ENCODE data around the gene SLC5A7.

SLC5A7 gene

GRCh38 chr2:107986278-107987217 is at the start of gene SLC5A7:
Gene SLC5A7, plus strand, starts transcription at chr2:107986524. Its CDS starts 1,632 bp downstream, at chr2:107988156.
- no peak for DNase-seq

GRCh38 chr2:107961395-107961794 is 24.9 kb upstream of the SLC5A7 start:
- DNase-seq: no peak

DNA sequence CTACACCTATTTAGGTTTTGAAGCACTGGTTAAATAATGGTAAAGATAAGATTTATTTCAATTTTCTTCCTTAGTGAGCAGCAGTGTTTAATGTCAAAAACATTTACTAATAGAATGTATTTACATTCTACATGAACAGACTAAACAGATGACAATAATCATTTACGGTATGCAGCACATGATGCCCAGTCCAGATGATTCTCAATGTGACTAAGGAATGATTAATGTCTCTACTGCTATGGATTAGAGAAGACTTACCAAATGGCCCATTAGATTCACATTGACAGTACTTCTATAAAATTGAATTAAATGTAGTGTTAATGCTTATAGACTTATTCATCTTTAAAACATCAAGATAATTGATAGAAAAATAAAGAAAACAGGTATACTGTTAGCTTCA is 22.1 kb upstream of the SLC5A7 start:
- DNase-seq: no peak

DNA sequence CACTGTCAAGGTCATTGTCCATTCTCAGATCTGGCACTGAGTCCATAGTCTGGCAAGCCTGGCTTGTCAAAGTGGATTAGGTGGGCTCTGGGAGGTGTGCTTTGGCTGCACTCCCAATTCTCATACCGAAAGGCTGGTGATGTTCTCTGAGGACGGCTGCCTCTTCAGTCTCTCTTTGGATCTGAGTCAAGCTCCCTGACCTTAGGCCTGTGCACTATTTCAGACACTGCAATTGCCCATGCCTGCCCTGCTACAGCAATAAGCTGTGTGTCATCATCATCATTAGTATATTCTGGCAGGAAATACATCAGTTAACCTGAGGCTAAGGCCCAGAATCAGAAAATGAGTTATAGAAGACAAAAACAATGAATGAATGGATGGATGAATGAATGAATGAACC is 1.6 kb upstream of the SLC5A7 start:
- DNase-seq: no peak

GRCh38 chr2:107988108-107988507 is 1.8 kb downstream of the SLC5A7 start:
- DNase-seq: no peak

DNA sequence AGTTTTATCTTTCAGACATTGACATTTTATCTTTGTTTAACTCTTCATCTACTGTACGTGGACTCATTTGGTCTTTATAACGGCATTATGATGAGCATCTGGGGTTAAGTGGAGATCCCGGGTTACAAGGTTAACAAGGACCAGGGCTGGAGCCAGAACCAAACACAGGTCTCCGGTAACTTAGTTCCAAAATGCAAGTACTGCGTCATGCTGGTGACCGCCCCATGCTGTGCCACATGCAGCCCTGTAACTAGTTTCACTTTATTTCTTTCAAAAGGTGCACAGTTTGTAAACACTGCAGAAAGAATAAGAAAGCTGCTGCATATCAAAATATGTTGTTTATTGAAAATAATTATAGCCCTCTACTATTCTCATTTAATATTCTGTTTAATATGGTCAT is 3.1 kb downstream of the SLC5A7 start:
- no peak for DNase-seq

GRCh38 chr2:107990718-107991117 is 4.4 kb downstream of the SLC5A7 start:
- no peak for DNase-seq

GRCh38 chr2:107992069-107992468 is 5.7 kb downstream of the SLC5A7 start:
- no peak for DNase-seq

DNA sequence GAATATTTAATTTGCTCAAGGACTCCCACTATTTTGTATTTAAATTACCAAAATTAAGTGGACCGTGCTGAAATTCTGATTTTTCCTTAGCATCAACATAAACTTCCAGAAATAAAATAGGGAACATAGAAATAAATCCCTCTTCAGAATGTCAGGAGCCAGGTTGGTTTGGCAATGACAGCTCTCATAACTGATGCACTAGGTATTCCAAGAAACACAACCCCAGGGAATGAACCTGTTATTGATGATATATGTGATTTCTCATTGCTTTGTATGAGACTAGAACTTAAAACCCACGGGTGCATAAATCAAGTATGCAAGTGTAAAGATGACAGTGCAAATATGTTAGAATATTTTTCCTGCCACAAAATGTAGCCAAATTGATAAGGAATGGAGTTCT is 12.8 kb downstream of the SLC5A7 start:
- DNase-seq: no peak

GRCh38 chr2:108010912-108011591 is 24.7 kb downstream of the SLC5A7 start:
- no peak for DNase-seq

DNA sequence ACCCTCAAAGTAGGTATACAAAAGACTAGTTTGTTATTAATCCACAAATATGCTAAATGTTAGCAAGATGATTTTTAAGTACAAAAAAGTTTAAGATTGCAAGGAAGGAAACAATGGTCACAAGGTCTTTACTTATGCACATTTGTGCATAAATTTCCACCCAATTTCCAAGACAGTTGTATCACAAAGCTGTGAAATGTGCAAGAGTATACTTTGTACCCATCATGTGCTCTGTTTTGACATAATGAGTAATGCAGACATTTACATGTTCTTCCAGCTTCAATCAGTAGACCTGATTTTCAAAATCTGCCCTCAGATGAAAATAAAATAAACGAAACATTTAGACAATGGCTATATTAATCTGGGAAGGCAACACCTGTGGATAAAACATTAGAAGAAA is 27.0 kb downstream of the SLC5A7 start:
- DNase-seq: no peak

GRCh38 chr2:108022628-108023027 is 36.3 kb downstream of the SLC5A7 start:
- DNase-seq: no peak

DNA sequence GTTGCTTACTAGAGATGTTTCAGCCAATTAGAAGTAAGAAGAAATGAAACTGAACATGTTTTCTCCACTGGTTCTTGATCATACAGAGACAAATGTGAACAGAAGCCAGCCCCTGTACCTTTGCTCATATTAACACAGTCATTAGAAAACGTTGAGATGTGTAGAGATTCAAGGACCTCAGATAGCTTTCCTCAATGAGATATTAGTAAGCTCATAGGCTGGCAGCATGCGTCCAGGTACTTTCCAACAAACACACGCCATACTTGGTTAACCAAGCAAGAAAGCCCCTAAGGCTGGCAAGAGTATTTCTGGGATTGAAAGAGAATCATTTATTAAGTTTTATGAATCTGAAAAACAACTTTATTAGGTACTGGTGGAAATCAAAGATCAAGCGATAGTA is 37.5 kb downstream of the SLC5A7 start:
- DNase-seq: no peak

GRCh38 chr2:108026092-108026794 is 39.9 kb downstream of the SLC5A7 start:
- no peak for DNase-seq

- DNase-seq: no peak
Observed at GRCh38 chr2:108029496-108029895, 43.2 kb downstream of the SLC5A7 start.

GRCh38 chr2:108029912-108030311 is 43.6 kb downstream of the SLC5A7 start:
- no peak for DNase-seq

- no peak for DNase-seq
Observed at GRCh38 chr2:108031471-108031941, 45.2 kb downstream of the SLC5A7 start.

DNA sequence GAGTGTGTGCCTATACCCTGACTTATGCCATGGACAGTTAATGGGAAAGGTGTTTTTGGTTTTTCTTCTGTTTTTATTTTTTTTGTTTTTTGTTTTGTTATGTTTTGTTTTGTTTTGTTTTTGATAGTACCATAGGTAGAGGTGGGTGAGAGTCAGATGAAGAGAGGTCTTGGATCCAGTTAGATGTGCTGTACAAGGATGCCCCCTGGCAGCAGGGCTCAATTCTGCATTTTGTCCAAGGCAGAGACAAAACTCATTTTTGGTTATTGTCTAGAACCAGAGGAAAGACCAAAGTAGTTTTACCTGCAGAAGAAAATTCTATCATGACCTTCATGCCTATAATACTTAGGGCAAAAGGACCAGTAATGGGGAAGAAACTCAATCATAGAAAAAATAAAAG is 48.5 kb downstream of the SLC5A7 start:
- DNase-seq: no peak

DNA sequence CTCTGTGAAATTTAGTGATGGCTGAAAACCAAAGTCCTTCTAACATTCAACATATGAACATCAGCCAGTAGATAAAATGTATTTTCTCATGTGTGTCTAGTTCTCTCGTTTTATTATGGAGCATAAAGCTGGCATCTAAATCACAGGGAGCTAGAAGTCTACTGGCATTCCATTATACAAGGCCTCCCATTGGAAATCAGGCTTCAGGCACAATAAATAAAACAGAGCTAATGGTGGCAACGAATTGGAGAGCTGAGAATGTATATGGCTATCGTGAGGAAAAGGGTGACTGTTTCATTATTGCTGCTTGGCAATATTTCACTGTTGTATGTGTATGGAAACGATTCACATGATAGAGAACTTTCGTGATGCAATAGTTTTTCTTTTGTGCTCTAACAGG is 62.4 kb downstream of the SLC5A7 start:
- DNase-seq: no peak

GRCh38 chr2:108058576-108059137 is 72.3 kb downstream of the SLC5A7 start:
- DNase-seq: no peak

DNA sequence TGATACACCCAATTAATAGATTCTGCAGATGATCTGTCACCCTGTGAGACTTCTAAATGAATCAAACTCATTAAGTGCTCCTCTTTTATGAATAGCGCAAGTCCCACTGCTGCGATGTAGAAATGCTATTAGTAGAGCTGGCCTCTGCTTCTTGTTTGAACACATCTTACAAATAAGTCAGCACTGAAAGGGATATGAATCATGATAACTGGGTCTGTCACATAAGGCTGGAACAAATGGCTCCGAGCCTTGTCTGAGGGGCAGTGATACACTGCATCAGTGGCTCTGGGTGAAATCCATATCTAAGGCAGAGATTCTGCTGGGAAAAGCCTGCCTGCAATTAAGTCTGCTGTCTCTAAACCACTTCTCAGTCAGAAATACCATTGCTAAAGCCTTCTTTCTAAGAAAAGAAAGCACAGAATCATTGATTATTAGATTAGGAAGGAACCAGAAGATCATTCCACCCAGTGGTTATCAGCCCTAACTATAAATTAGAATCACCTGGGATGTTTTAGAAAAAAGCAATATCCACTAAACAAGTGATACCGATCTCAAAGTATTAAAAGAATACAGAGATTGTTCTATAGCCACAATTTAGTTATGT is 75.2 kb downstream of the SLC5A7 start:
- DNase-seq: no peak
